AG09319 (cell line): ENCODE data around the gene ZBTB44.

Experiments used
- DNase-seq: peaks from one replicate; pipeline ENCODE4 v3.0.0-alpha.2; 2010; ENCODE audit warnings: low read depth; ENCODE audit errors: extremely low read depth
- TF ChIP-seq, protein P1 (sequence below): IDR thresholded peaks from 2 replicates; pipeline ENCODE4 v1.5.1; 2011; ENCODE audit warnings: low read depth, mild to moderate bottlenecking, inconsistent platforms, low read length, moderate library complexity

The ZBTB44 gene, protein sequence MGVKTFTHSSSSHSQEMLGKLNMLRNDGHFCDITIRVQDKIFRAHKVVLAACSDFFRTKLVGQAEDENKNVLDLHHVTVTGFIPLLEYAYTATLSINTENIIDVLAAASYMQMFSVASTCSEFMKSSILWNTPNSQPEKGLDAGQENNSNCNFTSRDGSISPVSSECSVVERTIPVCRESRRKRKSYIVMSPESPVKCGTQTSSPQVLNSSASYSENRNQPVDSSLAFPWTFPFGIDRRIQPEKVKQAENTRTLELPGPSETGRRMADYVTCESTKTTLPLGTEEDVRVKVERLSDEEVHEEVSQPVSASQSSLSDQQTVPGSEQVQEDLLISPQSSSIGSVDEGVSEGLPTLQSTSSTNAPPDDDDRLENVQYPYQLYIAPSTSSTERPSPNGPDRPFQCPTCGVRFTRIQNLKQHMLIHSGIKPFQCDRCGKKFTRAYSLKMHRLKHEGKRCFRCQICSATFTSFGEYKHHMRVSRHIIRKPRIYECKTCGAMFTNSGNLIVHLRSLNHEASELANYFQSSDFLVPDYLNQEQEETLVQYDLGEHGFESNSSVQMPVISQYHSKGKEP

DNA sequence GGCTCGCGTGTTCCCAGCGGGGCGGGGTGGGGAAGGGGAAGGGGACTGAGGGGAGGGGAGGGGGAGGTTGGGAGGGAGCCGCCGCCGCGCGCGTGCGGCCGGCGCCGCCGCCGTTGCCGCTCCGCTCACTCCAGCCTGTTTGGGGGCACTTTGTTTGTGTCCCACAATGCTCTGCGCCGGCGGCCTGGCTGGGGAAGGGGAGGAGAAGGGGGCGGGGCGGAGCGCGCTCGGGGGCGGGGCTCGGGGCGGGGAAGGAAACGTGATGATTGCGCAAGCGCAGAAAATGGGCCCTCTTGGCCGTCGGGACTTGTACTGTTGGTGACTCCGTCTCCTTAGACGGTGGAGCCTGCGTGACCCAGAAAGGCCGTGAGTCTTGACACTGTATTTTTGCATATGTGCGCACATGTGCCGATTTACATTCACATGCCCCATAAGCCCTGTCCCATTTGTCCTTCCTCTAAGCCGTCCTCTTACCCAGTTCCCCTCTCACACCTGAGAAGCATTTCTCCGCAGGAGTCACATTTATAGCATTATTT lies at the start of gene ZBTB44:
Gene ZBTB44, minus strand, starts transcription at position 168 of the 536 bp plus-strand sequence. CDS start 53,044 bp downstream, outside the sequence.
- peak; percentile 77 for DNase-seq
- TF ChIP-seq, protein P1, sequence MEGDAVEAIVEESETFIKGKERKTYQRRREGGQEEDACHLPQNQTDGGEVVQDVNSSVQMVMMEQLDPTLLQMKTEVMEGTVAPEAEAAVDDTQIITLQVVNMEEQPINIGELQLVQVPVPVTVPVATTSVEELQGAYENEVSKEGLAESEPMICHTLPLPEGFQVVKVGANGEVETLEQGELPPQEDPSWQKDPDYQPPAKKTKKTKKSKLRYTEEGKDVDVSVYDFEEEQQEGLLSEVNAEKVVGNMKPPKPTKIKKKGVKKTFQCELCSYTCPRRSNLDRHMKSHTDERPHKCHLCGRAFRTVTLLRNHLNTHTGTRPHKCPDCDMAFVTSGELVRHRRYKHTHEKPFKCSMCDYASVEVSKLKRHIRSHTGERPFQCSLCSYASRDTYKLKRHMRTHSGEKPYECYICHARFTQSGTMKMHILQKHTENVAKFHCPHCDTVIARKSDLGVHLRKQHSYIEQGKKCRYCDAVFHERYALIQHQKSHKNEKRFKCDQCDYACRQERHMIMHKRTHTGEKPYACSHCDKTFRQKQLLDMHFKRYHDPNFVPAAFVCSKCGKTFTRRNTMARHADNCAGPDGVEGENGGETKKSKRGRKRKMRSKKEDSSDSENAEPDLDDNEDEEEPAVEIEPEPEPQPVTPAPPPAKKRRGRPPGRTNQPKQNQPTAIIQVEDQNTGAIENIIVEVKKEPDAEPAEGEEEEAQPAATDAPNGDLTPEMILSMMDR, result no peak

DNA sequence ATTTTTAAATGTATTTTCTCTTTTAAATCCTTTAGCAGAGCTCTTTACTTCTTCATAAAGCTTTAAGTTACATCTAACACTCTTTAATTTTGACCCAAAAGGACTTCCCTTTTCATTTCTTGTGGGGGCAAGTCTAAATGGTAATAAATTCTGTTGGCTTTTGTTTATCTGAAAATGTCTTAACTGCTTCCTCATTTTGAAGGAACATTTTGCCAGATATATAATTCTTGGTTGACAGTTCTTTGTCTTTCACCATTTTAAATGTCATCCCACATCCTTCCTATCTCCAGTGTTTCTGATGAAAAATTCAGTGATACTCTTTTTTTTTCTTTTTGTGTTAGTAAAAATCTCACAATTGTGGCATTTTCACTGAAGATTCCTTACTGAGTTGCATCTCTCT lies 44.7 kb upstream of the ZBTB44 start:
- no peak for DNase-seq
- TF ChIP-seq, protein P1, result no peak

DNA sequence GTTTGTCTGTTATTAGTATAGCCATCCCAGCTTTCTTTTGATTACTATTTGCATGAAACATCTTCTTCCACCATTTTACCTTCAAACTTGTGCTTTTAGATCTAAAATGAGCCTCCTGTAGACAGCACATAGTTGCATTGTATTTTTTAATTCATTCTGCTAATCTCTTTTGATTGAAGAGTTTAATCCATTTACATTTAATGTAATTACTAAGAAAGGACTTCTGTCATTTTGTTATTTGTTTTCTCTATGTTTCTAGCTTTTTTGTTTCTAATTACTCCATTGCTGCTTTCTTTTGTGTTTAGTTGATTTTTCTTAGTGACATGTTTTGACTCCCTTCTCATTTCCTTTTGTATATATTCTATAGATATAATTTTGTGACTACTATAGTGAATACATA lies 43.7 kb upstream of the ZBTB44 start:
- TF ChIP-seq, protein P1, result no peak
- DNase-seq, result no peak

DNA sequence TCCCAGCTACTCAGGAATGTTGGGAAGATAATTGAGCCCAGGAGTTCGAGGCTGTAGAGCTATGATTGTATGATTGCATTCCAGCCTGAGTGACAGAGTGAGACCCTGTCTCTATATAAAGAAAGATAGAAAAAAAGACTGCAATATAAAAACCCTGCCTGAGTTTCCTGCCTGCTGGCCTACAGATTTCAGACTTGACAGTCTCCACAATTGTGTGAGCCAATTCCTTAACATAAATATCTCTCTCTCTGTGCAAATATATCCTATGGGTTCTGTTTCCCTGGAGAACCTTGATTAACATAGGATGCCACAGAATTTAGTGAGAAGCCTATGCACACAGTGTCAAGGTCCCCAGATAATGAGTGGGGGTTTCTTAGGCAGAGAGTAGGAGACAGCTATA lies 32.5 kb upstream of the ZBTB44 start:
- no peak for DNase-seq

DNA sequence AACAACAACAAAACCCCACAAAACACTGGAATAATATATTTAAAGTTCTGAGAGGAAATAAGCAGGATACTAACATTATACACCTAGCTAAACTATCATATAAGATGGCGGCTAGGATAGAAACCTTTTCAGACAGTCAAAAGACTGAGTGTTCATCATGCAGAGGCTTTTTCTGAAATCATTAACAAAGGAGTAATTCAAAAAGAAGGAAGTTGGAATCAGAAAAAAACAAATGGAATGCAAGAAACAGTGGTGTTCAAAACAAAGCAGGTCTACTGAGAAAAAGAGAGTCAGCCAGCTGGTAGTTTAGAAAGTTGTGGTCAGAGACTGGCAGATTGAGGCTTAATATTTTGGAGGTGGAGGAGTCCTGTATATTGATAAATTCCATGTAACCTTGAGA lies 30.1 kb upstream of the ZBTB44 start:
- DNase-seq, result no peak
- TF ChIP-seq, protein P1, result no peak

More for the DNA sequence above, 32.5 kb upstream of the ZBTB44 start:
- TF ChIP-seq, protein P1, result no peak

DNA sequence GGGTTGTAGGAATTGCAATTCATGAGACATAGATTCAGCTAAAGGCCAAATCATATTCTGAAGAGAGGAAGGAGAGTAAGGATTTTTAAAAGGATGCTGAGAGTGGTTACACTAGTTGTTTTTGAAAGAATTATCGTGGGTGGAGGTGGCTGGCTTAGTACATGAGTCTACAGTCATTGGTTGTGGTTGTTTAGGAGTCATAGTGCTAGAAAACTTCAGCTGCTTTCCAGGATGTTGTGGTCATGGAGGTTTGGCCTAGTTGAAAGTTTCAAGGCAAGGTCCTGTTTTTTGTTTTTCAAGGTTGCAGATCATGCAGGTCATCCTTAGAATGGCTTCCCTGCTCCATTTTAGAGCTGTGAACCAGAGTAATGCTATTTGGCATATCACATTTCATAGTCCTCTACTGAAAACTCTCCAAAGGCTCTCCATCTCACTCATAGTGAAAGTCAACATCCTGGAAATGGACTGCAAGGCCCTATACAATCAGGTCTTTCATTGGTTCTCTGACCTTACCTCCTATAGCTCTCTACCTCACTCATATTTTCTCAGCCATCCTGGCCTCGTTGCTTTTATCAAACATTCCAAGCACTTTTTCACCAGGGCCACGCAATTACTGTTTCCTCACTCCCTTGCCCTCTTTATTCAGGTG lies 26.1 kb upstream of the ZBTB44 start:
- TF ChIP-seq, protein P1, result no peak
- DNase-seq, result no peak

DNA sequence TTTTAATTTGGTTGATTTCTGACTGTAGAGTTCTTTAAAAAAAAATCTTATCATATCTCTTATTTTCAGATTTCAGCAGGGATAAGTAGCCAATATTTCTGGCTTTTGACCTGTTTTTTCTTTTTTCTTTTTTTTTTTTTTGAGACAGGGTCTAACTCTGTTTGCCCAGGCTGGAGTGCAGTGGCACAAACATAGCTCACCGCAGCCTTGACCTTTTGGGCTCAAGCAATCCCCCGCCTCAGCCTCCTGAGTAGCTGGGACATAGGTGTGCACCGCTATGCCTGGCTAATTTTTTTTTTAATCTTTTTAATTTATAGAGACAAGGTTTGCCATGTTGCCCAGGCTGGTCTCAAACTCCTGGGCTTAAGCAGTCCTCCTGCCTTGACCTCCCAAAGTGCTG lies 23.9 kb upstream of the ZBTB44 start:
- TF ChIP-seq, protein P1, result no peak
- DNase-seq, result no peak
